SK-N-SH (cell line): ENCODE data around the gene SLC45A1.

Experiments
- CHD2 ChIP-seq: fragments of 150-350 bp; IDR thresholded peaks from 2 replicates; pipeline ENCODE4 v1.6.1; 2018; ENCODE audit warnings: low read length; ENCODE audit not compliant: partially characterized antibody
- EP300 ChIP-seq, 2 experiments: IDR thresholded peaks; 2 replicates each; pipeline versions ENCODE4 v1.4.0 to v1.6.1; 2012; ENCODE audit warnings: borderline replicate concordance in 1 of 2, low read depth in 1 of 2, low read length in 1 of 2
- RXRA ChIP-seq: IDR thresholded peaks from 2 replicates; pipeline ENCODE4 v1.4.0; 2012; ENCODE audit warnings: low read depth, mild to moderate bottlenecking, borderline replicate concordance
- SMC3 ChIP-seq: IDR thresholded peaks from 2 replicates; pipeline ENCODE4 v1.6.1; 2012; ENCODE audit warnings: low read depth, low read length, improper control_type of control experiment
- TAF1 ChIP-seq: IDR thresholded peaks from 2 replicates; pipeline ENCODE4 v1.6.1; 2012; ENCODE audit warnings: low read depth, mild to moderate bottlenecking, low read length, moderate library complexity, borderline replicate concordance
- TCF12 ChIP-seq: IDR thresholded peaks from 2 replicates; pipeline ENCODE4 v1.4.0; 2012
- YY1 ChIP-seq: IDR thresholded peaks from 2 replicates; pipeline ENCODE4 v1.4.0; 2012; ENCODE audit warnings: low read depth, mild to moderate bottlenecking
- TF ChIP-seq, protein P1 (sequence below): fragments of 200-600 bp; sonication (generic); IDR thresholded peaks from 2 replicates; pipeline ENCODE4 v1.6.1; 2017; ENCODE audit warnings: antibody characterized with exemption, mild to moderate bottlenecking, moderate library complexity
- TF ChIP-seq, protein P2 (sequence below): IDR thresholded peaks from 2 replicates; pipeline ENCODE4 v1.6.1; 2012; ENCODE audit warnings: mild to moderate bottlenecking, low read depth, low read length, moderate library complexity
- TF ChIP-seq, protein P3 (sequence below): IDR thresholded peaks from 2 replicates; pipeline ENCODE4; 2012

DNA sequence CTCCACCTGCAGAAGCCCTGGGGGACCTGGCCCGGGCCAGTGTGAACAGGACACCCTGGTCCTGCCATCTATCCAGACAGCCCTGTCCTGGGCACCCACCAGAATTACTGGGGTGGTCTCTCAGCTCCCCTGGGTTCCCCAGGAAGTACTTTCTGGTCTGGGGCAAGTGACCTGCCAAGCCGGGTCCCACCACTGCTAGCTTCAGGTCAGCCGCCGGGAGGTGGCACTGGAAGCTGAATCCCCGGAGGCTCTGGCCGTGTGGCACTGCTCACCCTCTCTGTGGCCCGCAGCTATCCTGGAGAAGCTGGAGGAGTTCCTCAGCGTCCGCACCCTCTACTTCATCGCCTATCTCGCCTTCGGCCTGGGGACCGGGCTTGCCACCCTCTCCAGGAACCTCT is 21.3 kb downstream of the SLC45A1 start:
- TF ChIP-seq EP300 (IDR thresholded peaks at IDR 0.05; ENCODE audit: borderline replicate concordance in 1 of 2, low read depth in 1 of 2, low read length in 1 of 2) (no peak), TAF1 (no peak), RXRA (no peak), CHD2 (no peak), TCF12 (no peak), SMC3 (no peak), YY1 (no peak)
- TF ChIP-seq, protein P1, sequence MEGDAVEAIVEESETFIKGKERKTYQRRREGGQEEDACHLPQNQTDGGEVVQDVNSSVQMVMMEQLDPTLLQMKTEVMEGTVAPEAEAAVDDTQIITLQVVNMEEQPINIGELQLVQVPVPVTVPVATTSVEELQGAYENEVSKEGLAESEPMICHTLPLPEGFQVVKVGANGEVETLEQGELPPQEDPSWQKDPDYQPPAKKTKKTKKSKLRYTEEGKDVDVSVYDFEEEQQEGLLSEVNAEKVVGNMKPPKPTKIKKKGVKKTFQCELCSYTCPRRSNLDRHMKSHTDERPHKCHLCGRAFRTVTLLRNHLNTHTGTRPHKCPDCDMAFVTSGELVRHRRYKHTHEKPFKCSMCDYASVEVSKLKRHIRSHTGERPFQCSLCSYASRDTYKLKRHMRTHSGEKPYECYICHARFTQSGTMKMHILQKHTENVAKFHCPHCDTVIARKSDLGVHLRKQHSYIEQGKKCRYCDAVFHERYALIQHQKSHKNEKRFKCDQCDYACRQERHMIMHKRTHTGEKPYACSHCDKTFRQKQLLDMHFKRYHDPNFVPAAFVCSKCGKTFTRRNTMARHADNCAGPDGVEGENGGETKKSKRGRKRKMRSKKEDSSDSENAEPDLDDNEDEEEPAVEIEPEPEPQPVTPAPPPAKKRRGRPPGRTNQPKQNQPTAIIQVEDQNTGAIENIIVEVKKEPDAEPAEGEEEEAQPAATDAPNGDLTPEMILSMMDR: no peak
- TF ChIP-seq, protein P2, sequence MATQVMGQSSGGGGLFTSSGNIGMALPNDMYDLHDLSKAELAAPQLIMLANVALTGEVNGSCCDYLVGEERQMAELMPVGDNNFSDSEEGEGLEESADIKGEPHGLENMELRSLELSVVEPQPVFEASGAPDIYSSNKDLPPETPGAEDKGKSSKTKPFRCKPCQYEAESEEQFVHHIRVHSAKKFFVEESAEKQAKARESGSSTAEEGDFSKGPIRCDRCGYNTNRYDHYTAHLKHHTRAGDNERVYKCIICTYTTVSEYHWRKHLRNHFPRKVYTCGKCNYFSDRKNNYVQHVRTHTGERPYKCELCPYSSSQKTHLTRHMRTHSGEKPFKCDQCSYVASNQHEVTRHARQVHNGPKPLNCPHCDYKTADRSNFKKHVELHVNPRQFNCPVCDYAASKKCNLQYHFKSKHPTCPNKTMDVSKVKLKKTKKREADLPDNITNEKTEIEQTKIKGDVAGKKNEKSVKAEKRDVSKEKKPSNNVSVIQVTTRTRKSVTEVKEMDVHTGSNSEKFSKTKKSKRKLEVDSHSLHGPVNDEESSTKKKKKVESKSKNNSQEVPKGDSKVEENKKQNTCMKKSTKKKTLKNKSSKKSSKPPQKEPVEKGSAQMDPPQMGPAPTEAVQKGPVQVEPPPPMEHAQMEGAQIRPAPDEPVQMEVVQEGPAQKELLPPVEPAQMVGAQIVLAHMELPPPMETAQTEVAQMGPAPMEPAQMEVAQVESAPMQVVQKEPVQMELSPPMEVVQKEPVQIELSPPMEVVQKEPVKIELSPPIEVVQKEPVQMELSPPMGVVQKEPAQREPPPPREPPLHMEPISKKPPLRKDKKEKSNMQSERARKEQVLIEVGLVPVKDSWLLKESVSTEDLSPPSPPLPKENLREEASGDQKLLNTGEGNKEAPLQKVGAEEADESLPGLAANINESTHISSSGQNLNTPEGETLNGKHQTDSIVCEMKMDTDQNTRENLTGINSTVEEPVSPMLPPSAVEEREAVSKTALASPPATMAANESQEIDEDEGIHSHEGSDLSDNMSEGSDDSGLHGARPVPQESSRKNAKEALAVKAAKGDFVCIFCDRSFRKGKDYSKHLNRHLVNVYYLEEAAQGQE: no peak
- TF ChIP-seq, protein P3, sequence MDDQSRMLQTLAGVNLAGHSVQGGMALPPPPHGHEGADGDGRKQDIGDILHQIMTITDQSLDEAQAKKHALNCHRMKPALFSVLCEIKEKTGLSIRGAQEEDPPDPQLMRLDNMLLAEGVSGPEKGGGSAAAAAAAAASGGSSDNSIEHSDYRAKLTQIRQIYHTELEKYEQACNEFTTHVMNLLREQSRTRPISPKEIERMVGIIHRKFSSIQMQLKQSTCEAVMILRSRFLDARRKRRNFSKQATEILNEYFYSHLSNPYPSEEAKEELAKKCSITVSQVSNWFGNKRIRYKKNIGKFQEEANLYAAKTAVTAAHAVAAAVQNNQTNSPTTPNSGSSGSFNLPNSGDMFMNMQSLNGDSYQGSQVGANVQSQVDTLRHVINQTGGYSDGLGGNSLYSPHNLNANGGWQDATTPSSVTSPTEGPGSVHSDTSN: no peak
